ENCODE results near the gene THEMIS.

The THEMIS gene

DNA sequence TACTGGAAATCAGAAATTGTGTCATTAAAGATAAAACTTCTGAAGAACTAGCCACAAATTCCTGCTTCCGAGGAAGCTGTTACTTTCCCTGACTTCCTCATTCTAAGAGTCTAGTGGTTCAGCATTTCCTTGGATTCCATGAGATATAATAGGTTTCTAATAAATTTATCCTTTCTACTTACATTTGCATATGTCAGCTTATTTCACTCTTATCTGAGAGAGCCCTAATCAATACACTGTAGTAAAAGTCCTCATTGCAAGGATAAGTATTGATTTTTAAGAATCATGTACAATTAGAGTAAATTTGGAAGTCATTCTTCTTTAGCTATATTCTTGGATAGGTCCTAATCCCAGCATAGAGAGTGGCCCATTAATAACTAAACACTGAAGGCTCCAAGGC is 16.9 kb upstream of the THEMIS start:
- Histone ChIP-seq H3F3A (ENCODE audit: control insufficient read depth, insufficient read depth) (no peaks in the 10 kb centered on the region), H3K4me3 (ENCODE audit: low read length) (no peak overlapping the region), H3K9me2 (replicated peaks; ENCODE audit: control insufficient read depth, low read length) (no peaks in the 10 kb centered on the region), H3K9me3 (ENCODE audit: control insufficient read depth, insufficient read depth, low read length) (no peaks in the 10 kb centered on the region), H3K79me2 (ENCODE audit: control insufficient read depth, low read length) (no peaks in the 10 kb centered on the region), H3K27me3 (ENCODE audit: control insufficient read depth, low read length) (no peaks in the 10 kb centered on the region), H3K4me1 (ENCODE audit: control insufficient read depth, low read length) (no peaks in the 10 kb centered on the region), H4K20me1 (ENCODE audit: control insufficient read depth, insufficient read depth, low read depth, low read length) (no peaks in the 10 kb centered on the region), H3K4me2 (ENCODE audit: low read length) (no peak overlapping the region), H3K27ac (ENCODE audit: low read depth, low read length) (no peak overlapping the region), H3K36me3 (ENCODE audit: control insufficient read depth, low read length) (no peaks in the 10 kb centered on the region)
- no peak for TF ChIP-seq EZH2phosphoT487 (IDR thresholded peaks at IDR 0.05; ENCODE audit: borderline replicate concordance, low read length)
- TF ChIP-seq, protein P1, sequence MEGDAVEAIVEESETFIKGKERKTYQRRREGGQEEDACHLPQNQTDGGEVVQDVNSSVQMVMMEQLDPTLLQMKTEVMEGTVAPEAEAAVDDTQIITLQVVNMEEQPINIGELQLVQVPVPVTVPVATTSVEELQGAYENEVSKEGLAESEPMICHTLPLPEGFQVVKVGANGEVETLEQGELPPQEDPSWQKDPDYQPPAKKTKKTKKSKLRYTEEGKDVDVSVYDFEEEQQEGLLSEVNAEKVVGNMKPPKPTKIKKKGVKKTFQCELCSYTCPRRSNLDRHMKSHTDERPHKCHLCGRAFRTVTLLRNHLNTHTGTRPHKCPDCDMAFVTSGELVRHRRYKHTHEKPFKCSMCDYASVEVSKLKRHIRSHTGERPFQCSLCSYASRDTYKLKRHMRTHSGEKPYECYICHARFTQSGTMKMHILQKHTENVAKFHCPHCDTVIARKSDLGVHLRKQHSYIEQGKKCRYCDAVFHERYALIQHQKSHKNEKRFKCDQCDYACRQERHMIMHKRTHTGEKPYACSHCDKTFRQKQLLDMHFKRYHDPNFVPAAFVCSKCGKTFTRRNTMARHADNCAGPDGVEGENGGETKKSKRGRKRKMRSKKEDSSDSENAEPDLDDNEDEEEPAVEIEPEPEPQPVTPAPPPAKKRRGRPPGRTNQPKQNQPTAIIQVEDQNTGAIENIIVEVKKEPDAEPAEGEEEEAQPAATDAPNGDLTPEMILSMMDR (IDR thresholded peaks at IDR 0.05; ENCODE audit: low read depth, low read length, poor library complexity, severe bottlenecking), result no peak

DNA sequence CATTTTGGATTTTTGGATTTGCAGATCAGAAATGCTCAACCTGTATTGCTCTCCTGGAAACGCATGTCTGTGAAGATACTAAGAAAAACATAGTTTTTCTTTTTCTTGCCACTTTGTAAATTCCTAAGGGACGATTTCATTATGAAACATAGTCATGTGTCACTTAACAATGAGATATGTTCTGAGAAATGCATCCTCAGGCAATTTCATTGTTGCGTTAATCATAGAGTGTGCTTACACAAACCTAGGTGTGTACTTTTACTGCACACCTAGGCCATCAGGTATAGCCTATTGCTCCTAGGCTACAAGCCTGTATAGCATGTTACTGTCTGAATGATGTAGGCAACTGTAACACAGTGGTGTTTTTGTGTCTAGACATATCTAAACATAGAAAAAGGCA is 13.4 kb upstream of the THEMIS start:
- Histone ChIP-seq H3F3A (ENCODE audit: control insufficient read depth, insufficient read depth) (no peaks in the 10 kb centered on the region), H3K27me3 (ENCODE audit: control insufficient read depth, low read length) (no peaks in the 10 kb centered on the region), H3K27ac (ENCODE audit: low read depth, low read length) (no peak overlapping the region), H3K36me3 (ENCODE audit: control insufficient read depth, low read length) (no peaks in the 10 kb centered on the region), H3K4me3 (ENCODE audit: low read length) (no peak overlapping the region), H3K79me2 (ENCODE audit: control insufficient read depth, low read length) (no peaks in the 10 kb centered on the region), H4K20me1 (ENCODE audit: control insufficient read depth, insufficient read depth, low read depth, low read length) (no peaks in the 10 kb centered on the region), H3K9me3 (ENCODE audit: control insufficient read depth, insufficient read depth, low read length) (no peaks in the 10 kb centered on the region), H3K4me2 (ENCODE audit: low read length) (no peak overlapping the region), H3K9me2 (replicated peaks; ENCODE audit: control insufficient read depth, low read length) (no peaks in the 10 kb centered on the region), H3K4me1 (ENCODE audit: control insufficient read depth, low read length) (no peaks in the 10 kb centered on the region)
- TF ChIP-seq, protein P1 (IDR thresholded peaks at IDR 0.05; ENCODE audit: low read depth, low read length, poor library complexity, severe bottlenecking), result no peak
- TF ChIP-seq EZH2phosphoT487 (IDR thresholded peaks at IDR 0.05; ENCODE audit: borderline replicate concordance, low read length), result no peak

- H4K20me1 ChIP-seq (ENCODE audit: control insufficient read depth, insufficient read depth, low read depth, low read length), result no peaks in the 10 kb centered on the region
- H3K4me1 ChIP-seq (ENCODE audit: control insufficient read depth, low read length), result no peaks in the 10 kb centered on the region
- no peaks in the 10 kb centered on the region for H3K79me2 ChIP-seq (ENCODE audit: control insufficient read depth, low read length)
- H3K27ac ChIP-seq (ENCODE audit: low read depth, low read length), result no peak overlapping the region
- no peaks in the 10 kb centered on the region for H3K9me3 ChIP-seq (ENCODE audit: control insufficient read depth, insufficient read depth, low read length)
- no peaks in the 10 kb centered on the region for H3K36me3 ChIP-seq (ENCODE audit: control insufficient read depth, low read length)
- no peaks in the 10 kb centered on the region for H3K9me2 ChIP-seq (replicated peaks; ENCODE audit: control insufficient read depth, low read length)
- no peak overlapping the region for H3K4me2 ChIP-seq (ENCODE audit: low read length)
- H3K27me3 ChIP-seq (ENCODE audit: control insufficient read depth, low read length), result no peaks in the 10 kb centered on the region
- H3K4me3 ChIP-seq (ENCODE audit: low read length), result no peak overlapping the region
- no peaks in the 10 kb centered on the region for H3F3A ChIP-seq (ENCODE audit: control insufficient read depth, insufficient read depth)
- TF ChIP-seq, protein P1 (IDR thresholded peaks at IDR 0.05; ENCODE audit: low read depth, low read length, poor library complexity, severe bottlenecking), result no peak
- TF ChIP-seq EZH2phosphoT487 (IDR thresholded peaks at IDR 0.05; ENCODE audit: borderline replicate concordance, low read length), result no peak
Observed at GRCh38 chr6:127912914-127913313, 12.1 kb upstream of the THEMIS start.
